Ovary (tissue), 3 donors: ENCODE results near the gene KBTBD12.

ENCODE experiments used
- CTCF ChIP-seq, 3 donors: fragments of 450-650 bp in 2 of 3; fragments of 200-600 bp in 1 of 3; IDR thresholded peaks; one replicate each; pipeline versions ENCODE4 v1.5.1 to v1.8.0; 2016 to 2022; ENCODE audit warnings: antibody characterized with exemption in 3 of 3, mild to moderate bottlenecking in 1 of 3
- EP300 ChIP-seq: sonication (generic); formaldehyde crosslinking; IDR thresholded peaks from one replicate; pipeline ENCODE4 v1.6.1; 2017; ENCODE audit warnings: antibody characterized with exemption
- donor health status: DM: no; HTN: no; CAD: no.

- TF ChIP-seq EP300 (no peak), CTCF (IDR thresholded peaks at IDR 0.05) (no peak)
These were observed 14.9 kb downstream of the KBTBD12 start for GRCh38 chr3:127929818-127930413.
